Choroid plexus epithelial cell (primary cell): ENCODE measurements around the gene FRMD4B.

Experiments used
- DNase-seq: peaks from one replicate; pipeline ENCODE4 v3.0.0-alpha.2; 2010; ENCODE audit warnings: low read depth
- H3K4me3 ChIP-seq: 2 replicates; pipeline ENCODE4 v1.5.1; 2011; ENCODE audit warnings: low read depth, mild to moderate bottlenecking, control low read depth, low read length, moderate library complexity
- CTCF ChIP-seq: conservative IDR thresholded peaks from 2 replicates; pipeline ENCODE4 v1.5.1; 2011; ENCODE audit warnings: low read depth, mild to moderate bottlenecking, control low read depth, inconsistent platforms, low read length, moderate library complexity

FRMD4B gene

GRCh38 chr3:69300296-69300695 is 85.6 kb downstream of the FRMD4B start:
- no peak for TF ChIP-seq CTCF
- no peak for DNase-seq
- no peak overlapping the region for H3K4me3 ChIP-seq

- peak; percentile 45 for TF ChIP-seq CTCF
- DNase-seq = no peak
These were observed 86.5 kb downstream of the FRMD4B start for GRCh38 chr3:69299344-69299743.

GRCh38 chr3:69297501-69297900 is 88.4 kb downstream of the FRMD4B start:
- TF ChIP-seq CTCF = no peak
- DNase-seq = no peak
- H3K4me3 ChIP-seq = no peak overlapping the region

More at GRCh38 chr3:69299344-69299743, 86.5 kb downstream of the FRMD4B start:
- H3K4me3 ChIP-seq = no peak overlapping the region

GRCh38 chr3:69296995-69297394 is 88.9 kb downstream of the FRMD4B start:
- H3K4me3 ChIP-seq = no peak overlapping the region
- no peak for DNase-seq
- TF ChIP-seq CTCF = no peak

GRCh38 chr3:69294014-69294766 is 91.7 kb downstream of the FRMD4B start:
- TF ChIP-seq CTCF = no peak
- peak; percentile 70 for DNase-seq
- H3K4me3 ChIP-seq = no peak overlapping the region

GRCh38 chr3:69292959-69293574 is 92.8 kb downstream of the FRMD4B start:
- TF ChIP-seq CTCF = no peak
- no peak for DNase-seq
- H3K4me3 ChIP-seq = no peak overlapping the region

GRCh38 chr3:69292185-69292584 is 93.7 kb downstream of the FRMD4B start:
- no peak for TF ChIP-seq CTCF
- DNase-seq = no peak
- no peak overlapping the region for H3K4me3 ChIP-seq
